ENCODE measurements around the gene KRI1.
A peak's percentile ranks its signal among the peaks of the same experiment; 100 is the strongest.

KRI1 gene

GRCh38 chr19:10565567-10566407, at the start of gene KRI1:
Gene KRI1 (minus strand): TSS chr19:10566010. CDS start chr19:10565999, 11 bp downstream.
- peak; percentile 94 for DNase-seq

GRCh38 chr19:10612499-10613119, 46.8 kb upstream of the KRI1 start:
- no peak for DNase-seq

DNA sequence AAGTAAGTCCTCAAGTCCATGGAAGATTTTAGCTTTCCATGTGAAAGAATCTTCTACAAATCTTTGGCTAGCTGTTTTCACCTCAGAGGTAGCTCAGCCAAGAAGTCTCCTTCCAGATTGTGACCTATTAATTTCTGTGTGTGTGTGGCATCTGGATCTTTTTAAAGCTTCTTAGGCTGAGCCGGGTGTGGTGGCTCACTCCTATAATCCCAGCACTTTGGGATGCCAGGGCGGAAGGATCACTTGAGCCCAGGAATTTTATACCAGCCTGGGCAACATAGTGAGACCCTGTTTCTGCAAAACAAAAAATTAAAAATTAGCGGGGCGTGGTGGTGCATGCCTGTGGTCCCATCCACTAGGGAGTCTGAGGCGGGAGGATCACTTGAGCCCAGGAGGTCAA, 46.1 kb upstream of the KRI1 start:
- no peak for DNase-seq

GRCh38 chr19:10604460-10604980, 38.7 kb upstream of the KRI1 start:
- no peak for DNase-seq

GRCh38 chr19:10603873-10604459, 38.2 kb upstream of the KRI1 start:
- DNase-seq, result no peak

DNA sequence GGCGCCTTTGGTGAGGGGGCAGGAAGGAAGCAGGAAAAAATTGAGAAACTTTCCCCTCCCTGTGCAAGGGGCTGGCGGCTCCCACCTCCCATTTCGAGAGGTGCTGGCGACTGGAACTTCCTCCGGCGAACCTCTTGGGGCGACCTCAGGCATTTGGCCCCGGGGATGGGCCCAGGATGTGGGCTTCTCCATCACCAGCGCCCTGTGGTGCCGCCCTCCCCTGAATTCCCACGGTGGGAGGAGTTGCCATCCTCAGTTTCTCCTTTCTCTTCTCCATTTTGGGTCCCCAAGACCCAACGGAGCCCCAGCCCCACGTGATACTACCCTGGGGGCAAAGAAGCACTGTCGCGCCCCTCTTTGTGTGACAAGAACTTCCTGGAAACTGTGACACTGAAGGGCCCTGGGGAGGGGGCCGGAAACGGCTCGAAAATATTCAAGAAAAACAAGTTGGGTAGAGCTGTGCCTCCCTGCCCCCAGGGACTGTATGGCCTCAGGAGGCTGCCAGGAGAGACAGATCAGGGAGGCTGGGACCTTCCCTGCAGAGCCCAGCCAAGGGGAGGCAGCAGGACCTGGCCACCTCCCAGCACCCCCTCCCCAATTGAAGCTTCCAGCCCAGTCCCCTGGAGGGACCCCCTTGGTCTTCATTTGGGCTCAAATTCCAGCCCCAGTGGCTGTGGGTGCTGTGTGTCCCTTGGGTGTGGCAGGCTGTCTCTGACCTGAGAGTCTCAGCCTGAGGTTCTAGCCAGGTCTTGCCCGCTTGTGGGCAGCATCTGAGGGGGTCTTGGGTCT, 37.5 kb upstream of the KRI1 start:
- DNase-seq, result no peak

DNA sequence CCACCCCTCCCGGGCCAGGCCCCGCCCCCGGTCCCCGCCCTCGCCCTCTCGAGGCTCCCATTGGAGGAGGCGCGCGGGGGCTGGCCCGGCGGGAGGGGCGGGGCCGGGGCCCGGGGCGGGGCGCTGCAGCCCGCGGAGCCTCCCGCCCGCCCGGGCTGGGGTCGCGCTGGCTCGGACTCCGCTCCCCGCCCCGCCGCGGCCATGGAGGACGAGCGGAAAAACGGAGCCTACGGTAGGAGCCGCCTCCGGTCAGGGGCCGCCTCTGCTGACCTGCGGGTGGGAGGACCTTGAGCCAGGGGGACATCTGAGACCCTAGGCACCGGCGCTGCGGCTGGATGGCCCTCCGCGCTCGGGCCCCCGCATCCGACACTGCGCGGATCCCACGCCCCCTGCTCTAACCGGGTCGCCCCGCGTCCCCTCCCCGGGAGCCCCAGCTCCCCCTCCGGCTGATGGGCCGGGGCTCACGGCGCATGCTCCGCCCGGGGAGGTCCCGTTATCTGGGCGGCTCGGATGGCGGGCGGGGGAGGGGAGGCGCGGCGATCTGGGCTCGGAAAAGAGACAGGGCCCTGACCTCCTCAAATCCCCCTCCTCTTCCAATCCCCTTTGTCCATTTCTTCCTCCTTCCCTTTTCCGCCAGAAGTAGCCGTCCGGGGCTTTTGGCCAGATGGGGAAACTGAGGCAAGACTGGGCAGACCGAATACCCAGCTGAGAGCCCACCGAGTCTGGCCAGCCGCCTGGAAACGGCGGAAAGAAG, 36.7 kb upstream of the KRI1 start:
- DNase-seq, result peak; percentile 48

GRCh38 chr19:10601999-10602329, 36.2 kb upstream of the KRI1 start:
- no peak for DNase-seq

DNA sequence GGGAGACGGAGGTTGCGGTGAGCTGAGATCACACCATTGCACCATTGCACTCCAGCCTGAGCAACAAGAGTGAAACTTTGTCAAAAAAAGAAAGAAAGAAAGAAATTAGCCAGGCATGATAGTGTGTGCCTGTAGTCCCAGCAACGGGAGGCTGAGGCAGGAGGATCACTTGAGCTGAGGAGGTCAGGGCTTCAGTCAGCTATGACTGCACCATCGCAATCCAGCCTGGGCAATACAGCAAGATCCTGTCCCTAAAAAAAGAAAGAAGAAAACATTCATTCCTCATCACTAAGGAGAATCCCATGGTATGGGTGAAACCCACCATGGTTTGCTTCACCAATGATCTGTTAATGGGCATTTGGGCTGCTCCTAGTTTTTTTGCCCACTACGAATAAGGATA, 34.3 kb upstream of the KRI1 start:
- no peak for DNase-seq

DNA sequence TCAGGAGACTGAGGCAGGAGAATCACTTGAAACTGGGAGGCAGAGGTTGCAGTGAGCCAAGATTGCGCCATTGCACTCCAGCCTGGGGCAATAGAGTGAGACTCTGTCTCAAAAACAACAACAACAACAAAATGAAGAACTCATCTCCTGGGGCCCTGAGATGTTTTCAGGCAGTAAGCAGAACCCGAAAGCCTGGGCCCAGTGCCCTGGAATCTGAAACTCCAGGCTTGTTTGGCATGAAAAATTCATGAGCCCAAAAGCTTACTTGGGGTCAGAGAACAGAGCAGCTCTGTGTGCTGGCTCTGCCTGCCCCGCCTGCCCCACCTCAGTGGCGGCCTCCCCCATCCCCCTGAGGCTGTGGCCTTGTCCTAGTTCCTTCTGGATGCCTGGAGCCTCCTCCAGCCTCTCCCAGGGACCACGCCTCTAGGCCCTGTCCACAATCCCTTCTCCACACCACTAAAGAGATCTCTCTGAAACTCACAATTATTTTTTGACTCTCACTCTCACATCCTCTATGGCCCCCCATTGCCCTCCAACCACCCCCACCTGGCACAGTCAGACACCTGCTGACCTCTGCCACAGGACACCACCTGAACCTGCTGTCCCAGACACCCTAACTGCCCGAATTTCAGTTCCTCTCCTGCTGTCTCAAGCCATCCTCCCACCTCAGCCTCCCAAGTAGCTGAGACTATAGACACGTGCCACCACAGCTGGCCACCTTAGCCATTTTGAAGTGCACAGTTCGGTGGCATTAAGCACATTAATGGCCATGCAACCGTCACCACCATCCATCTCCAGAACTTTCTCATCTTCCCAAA, 28.2 kb upstream of the KRI1 start:
- no peak for DNase-seq

DNA sequence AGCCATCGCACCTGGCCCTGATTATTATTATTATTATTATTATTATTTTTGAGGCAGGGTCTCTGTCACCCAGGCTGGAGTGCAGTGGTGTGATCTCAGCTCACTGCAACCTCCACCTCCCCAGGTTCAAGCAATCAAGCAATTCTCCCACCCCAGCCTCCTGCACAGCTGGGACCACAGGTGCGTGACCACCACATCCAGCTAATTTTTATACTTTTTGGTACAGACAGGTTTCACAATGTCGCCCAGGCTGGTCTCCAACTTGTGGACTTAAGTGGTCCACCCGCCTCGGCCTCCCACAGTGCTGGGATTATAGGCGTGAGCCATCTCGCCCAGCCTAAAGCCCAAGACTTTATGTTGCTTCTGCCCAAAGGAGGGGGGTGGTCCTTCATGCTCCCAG, 27.3 kb upstream of the KRI1 start:
- no peak for DNase-seq

GRCh38 chr19:10587839-10588150, 22.0 kb upstream of the KRI1 start:
- DNase-seq, result no peak

GRCh38 chr19:10587022-10587838, 21.4 kb upstream of the KRI1 start, which contains the start of gene AP1M2:
Gene AP1M2 (minus strand): TSS chr19:10587312. CDS start chr19:10587231, 81 bp downstream.
- DNase-seq, result peak; percentile 76

DNA sequence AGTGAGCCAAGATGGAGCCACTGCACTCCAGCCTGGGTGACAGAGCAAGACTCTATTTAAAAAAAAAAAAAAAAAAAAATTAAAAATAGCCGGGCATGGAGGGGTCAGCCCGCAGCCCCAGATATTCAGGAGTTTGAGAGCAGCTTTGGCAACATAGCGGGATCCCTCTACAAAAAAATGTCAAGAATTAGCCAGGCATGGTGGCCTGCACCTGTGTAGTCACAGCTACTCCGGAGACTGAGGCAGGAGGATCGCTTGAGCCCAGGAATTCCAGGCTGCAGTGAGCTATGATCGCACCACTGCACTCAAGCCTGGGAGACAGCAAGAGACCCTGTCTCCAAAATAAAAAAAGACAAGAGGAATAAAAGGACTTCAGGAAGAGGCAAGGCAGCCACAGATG, 20.6 kb upstream of the KRI1 start:
- DNase-seq, result no peak

- no peak for DNase-seq
Measured at GRCh38 chr19:10583036-10583776, 17.4 kb upstream of the KRI1 start.

DNA sequence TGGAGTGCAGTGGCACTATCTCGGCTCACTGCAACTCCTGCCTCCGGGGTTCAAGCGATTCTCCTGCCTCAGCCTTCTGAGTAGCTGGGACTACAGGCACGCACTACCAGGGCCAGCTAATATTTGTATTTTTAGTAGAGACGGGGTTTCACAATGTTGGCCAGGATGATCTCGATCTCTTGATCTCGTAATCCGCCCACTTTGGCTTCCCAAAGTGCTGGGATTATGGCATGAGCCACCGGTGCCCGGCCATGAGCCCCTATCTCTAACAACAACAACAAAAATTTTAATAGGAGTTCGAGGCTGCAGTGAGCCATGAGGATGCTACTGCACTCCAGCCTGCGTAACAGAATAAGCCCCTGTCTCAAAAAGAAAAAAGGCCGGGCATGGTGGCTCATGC, 16.3 kb upstream of the KRI1 start:
- DNase-seq, result no peak

DNA sequence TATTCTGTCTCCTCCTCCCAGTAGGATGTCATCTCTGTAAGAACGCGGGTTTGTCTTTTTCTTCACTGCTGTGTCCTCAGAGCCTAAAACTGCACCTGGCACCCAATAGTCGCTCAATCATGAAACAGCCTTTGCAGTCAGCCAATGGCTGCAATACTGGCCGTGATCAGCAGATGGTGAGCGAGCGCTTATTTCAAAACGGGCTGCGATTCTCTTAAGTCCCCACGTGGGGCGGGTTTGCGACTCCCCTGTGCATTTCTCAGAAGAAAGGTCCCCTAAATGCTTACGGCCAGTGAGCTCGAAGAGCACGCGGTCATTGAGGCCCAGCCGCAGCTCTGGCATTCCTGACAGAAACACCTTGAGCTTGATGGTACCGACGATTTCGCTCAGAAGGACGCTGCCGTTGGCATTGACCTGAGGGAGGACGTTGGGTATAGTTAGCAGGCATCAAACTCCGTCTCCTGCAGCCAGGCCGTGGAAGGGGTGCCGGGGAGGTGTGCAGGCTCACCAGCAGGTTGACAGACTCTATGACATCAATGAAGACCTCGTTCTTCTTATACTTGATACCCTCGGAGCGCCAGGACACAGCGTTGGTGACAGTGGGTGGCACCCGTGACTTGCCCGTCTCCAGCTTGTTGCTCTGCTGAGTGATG, 15.3 kb upstream of the KRI1 start:
- DNase-seq, result peak; percentile 9

GRCh38 chr19:10577951-10578350, 12.1 kb upstream of the KRI1 start:
- DNase-seq, result no peak

DNA sequence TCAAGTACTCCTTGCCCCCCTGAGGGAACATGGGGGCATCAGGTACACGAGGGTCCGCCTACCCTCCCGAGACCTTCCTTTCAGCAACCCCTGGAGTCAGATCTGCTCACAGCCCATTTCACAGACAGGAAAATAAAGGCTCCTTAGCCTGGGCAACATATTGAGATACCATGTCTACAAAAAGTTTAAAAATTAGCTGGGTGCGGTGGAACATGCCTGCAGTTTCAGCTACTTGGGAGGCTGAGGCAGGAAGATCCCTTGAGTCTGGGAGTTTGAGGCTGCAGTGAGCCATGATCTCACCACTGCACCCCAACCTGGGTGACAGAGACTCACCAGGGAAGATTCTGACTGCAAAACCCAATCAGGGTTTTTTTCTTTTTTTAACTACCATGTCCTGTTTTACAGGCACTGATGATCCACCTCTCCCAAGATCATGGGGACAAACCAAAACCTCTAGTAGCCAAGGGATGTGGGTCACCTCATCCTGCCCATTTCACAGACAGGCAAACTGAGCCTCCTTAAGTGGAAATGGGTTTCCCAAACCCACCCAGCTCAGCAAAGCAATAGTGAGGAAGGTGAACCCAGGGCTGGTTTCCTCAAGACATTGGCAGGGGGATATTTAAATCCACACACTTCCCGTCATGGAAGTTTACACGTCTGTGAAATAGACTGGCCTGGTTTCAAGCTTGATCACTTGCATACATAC, 9.4 kb upstream of the KRI1 start:
- DNase-seq, result no peak

Measured in DMS79 treated with DMSO at 0.1 percent for 48 hours (cell line).